Vagina (tissue), 2 donors: ENCODE measurements around the gene FAM83C. TPM values are rescaled to one million over a fixed set of nuclear protein-coding genes. Genes with fewer than 3 reads are reported as not detected.

Experiments
- DNase-seq, 2 donors: peaks; one replicate each; pipeline ENCODE4 v3.0.0-alpha.2; 2017; ENCODE audit errors: extremely low spot score in 2 of 2
- H3K27ac ChIP-seq: fragments of 200-600 bp; sonication (generic); one replicate; pipeline ENCODE4 v1.5.1; 2019
- H3K27me3 ChIP-seq: fragments of 200-600 bp; sonication (generic); one replicate; pipeline ENCODE4 v1.5.1; 2019
- H3K36me3 ChIP-seq, 2 donors: fragments of 200-600 bp; sonication (generic); one replicate each; pipeline ENCODE4 v1.5.1; 2017 to 2019
- H3K4me1 ChIP-seq: fragments of 200-600 bp; sonication (generic); one replicate; pipeline ENCODE4 v1.5.1; 2019
- H3K4me3 ChIP-seq, 2 donors: fragments of 200-600 bp; sonication (generic); 1 replicate in 1 of 2; 2 replicates in 1 of 2; pipeline ENCODE4 v1.5.1; 2016 to 2019
- H3K9me3 ChIP-seq: fragments of 200-600 bp; sonication (generic); one replicate; pipeline ENCODE4 v1.5.1; 2019
- POLR2A ChIP-seq, 2 donors: fragments of 450-650 bp; IDR thresholded peaks; one replicate each; pipeline ENCODE4 v1.6.1; 2017; ENCODE audit warnings: antibody characterized with exemption in 2 of 2, mild to moderate bottlenecking in 2 of 2, moderate library complexity in 2 of 2
- POLR2AphosphoS5 ChIP-seq, 2 donors: sonication (generic); formaldehyde crosslinking; IDR thresholded peaks; one replicate each; pipeline ENCODE4 v1.9.0; 2017; ENCODE audit warnings: antibody characterized with exemption in 2 of 2, mild to moderate bottlenecking in 2 of 2, low read depth in 1 of 2; ENCODE audit not compliant: insufficient read depth in 1 of 2
- intact Hi-C: fragments of 100-400 bp; cut with DNase I; formaldehyde crosslinking; loops from one replicate; pipeline ENCODE4 v1.15.1; 2023
- total RNA-seq: library from RNA; depleted of rRNA; stranded (reverse); fragments of >200 nt; gene quantifications from one replicate; pipeline ENCODE4 v1.2.3, GENCODE V29; 2016
- TF ChIP-seq, protein P1 (sequence below), 3 experiments: fragments of 450-650 bp in 2 of 3; fragments of 200-600 bp in 1 of 3; sonication (generic) in 1 of 3; IDR thresholded peaks; one replicate each; pipeline ENCODE4 v1.5.1; 2017 to 2019; ENCODE audit warnings: antibody characterized with exemption in 3 of 3, mild to moderate bottlenecking in 2 of 3, moderate library complexity in 2 of 3

The FAM83C gene
- total RNA-seq, 1 donor from 2014 or later, result 16.9 TPM

DNA sequence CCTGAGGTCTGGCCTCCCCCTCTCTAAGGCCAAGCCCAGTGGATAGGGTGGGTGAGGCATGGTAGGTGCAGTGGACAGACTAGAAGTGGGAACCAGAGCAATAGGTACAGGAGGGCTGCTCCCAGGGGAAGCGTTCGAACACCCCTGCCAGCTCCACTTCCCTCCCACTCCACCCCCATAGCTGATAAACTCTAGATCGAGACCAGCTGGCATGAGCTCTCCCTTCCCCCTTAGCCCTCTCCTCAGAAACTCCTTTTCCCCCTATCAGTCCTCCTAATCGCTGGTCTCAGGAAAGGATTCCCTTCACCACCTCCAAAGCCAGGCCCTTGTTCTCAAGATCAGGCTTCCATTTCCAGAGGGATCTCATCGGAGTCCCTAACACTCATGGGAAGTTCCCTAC lies 6.0 kb upstream of the FAM83C start:
- no peaks in the 10 kb centered on the region for H3K9me3 ChIP-seq
- no peak overlapping the region for H3K4me3 ChIP-seq

DNA sequence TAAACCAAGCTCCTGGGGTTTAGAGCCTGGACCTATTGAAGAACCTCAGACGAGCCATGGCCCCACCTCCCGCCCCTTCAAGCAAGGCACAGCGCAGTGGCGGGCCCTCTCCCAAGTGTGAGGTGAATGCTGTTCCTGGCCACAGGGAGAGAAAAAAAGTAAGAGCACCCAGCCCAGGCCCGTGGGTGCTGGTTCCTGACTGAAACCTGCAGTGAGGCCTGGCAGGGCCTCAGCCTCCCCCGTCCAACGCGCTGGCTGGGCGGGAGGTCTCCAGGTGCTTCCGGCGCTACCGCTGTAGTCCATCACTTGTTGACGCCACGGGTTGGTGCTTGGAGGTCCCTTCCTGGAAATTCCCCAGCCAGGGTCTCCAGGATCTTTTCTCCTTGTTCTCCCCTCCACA lies 5.5 kb upstream of the FAM83C start:
- H3K4me3 ChIP-seq, result no peak overlapping the region
- H3K36me3 ChIP-seq, result no peaks in the 10 kb centered on the region
- H3K9me3 ChIP-seq, result no peaks in the 10 kb centered on the region
- intact Hi-C loops, result no loop called here
- no peak for DNase-seq
- no peak overlapping the region for H3K27ac ChIP-seq
- no peak for TF ChIP-seq POLR2AphosphoS5 (IDR thresholded peaks at IDR 0.05; ENCODE audit: insufficient read depth in 1 of 2, low read depth in 1 of 2)
- TF ChIP-seq POLR2A (IDR thresholded peaks at IDR 0.05), result no peak
- TF ChIP-seq, protein P1, sequence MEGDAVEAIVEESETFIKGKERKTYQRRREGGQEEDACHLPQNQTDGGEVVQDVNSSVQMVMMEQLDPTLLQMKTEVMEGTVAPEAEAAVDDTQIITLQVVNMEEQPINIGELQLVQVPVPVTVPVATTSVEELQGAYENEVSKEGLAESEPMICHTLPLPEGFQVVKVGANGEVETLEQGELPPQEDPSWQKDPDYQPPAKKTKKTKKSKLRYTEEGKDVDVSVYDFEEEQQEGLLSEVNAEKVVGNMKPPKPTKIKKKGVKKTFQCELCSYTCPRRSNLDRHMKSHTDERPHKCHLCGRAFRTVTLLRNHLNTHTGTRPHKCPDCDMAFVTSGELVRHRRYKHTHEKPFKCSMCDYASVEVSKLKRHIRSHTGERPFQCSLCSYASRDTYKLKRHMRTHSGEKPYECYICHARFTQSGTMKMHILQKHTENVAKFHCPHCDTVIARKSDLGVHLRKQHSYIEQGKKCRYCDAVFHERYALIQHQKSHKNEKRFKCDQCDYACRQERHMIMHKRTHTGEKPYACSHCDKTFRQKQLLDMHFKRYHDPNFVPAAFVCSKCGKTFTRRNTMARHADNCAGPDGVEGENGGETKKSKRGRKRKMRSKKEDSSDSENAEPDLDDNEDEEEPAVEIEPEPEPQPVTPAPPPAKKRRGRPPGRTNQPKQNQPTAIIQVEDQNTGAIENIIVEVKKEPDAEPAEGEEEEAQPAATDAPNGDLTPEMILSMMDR (IDR thresholded peaks at IDR 0.05), result no peak
- peaks cover 3% of the 10 kb centered on the region for H3K4me1 ChIP-seq
- H3K27me3 ChIP-seq, result no peaks in the 10 kb centered on the region

More for the DNA sequence above, 6.0 kb upstream of the FAM83C start:
- no peaks in the 10 kb centered on the region for H3K27me3 ChIP-seq
- H3K4me1 ChIP-seq, result no peaks in the 10 kb centered on the region
- TF ChIP-seq, protein P1 (IDR thresholded peaks at IDR 0.05), result no peak
- TF ChIP-seq POLR2AphosphoS5 (IDR thresholded peaks at IDR 0.05; ENCODE audit: insufficient read depth in 1 of 2, low read depth in 1 of 2) (no peak), POLR2A (IDR thresholded peaks at IDR 0.05) (no peak)
- H3K36me3 ChIP-seq, result no peaks in the 10 kb centered on the region
- DNase-seq, result no peak
- no peak overlapping the region for H3K27ac ChIP-seq
- intact Hi-C loops, result no loop called here

DNA sequence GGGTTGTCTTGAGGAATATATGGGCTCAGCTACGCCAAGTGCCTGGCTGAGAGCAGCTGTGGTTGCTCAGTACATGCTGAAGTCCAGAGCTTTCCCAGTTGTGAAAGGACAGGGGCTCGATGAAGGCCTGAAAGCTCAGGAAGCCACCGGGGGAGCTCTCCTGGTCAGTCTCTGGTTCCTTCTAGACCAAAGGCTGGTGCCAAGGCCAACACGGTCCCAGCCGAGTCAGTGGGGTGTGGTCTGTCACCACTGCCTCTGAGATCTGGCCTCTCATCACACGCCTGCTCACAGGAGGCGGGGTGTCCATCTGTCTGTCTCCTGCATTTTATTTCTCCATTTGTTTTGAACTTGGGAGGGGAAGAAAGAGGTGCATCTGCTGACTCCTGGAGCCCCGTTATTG lies 4.9 kb upstream of the FAM83C start:
- H3K27me3 ChIP-seq, result no peaks in the 10 kb centered on the region
- no peaks in the 10 kb centered on the region for H3K36me3 ChIP-seq
- intact Hi-C loops, result no loop called here
- H3K4me1 ChIP-seq, result peaks cover 6% of the 10 kb centered on the region
- TF ChIP-seq POLR2A (IDR thresholded peaks at IDR 0.05), result no peak
- TF ChIP-seq, protein P1 (IDR thresholded peaks at IDR 0.05), result no peak
- no peak for TF ChIP-seq POLR2AphosphoS5 (IDR thresholded peaks at IDR 0.05; ENCODE audit: insufficient read depth in 1 of 2, low read depth in 1 of 2)
- no peak overlapping the region for H3K27ac ChIP-seq
- no peak for DNase-seq
- no peaks in the 10 kb centered on the region for H3K9me3 ChIP-seq
- no peak overlapping the region for H3K4me3 ChIP-seq

DNA sequence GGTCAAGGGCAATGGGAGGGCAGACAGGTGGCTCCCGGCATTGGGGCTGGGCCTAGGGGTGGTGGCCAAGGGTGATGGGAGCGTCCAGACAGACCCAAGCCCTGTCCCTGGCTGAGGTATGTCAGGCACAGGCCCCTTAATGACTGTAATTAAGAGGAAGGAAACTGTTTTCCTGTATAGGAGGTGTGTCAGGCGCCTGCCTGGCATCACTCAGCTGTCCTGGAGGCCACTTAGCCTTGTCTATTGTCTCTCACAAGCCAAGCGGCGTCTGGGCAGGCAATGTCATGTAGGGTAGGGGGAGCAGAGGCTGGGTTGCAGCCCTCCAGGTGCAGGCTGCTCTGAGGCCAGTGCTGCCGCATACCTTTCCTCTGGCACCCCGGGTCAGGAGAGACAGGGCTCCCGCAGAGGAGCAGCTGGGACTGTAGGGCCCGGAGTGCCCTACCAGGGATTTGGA lies 3.9 kb upstream of the FAM83C start:
- H3K27me3 ChIP-seq, result no peaks in the 10 kb centered on the region
- H3K9me3 ChIP-seq, result no peaks in the 10 kb centered on the region
- H3K4me3 ChIP-seq, result no peak overlapping the region
- H3K4me1 ChIP-seq, result peaks cover 6% of the 10 kb centered on the region
- intact Hi-C loops, result no loop called here
- TF ChIP-seq POLR2AphosphoS5 (IDR thresholded peaks at IDR 0.05; ENCODE audit: insufficient read depth in 1 of 2, low read depth in 1 of 2) (no peak), POLR2A (IDR thresholded peaks at IDR 0.05) (no peak)
- TF ChIP-seq, protein P1 (IDR thresholded peaks at IDR 0.05), result no peak
- H3K36me3 ChIP-seq, result no peaks in the 10 kb centered on the region
- no peak for DNase-seq
- no peak overlapping the region for H3K27ac ChIP-seq

DNA sequence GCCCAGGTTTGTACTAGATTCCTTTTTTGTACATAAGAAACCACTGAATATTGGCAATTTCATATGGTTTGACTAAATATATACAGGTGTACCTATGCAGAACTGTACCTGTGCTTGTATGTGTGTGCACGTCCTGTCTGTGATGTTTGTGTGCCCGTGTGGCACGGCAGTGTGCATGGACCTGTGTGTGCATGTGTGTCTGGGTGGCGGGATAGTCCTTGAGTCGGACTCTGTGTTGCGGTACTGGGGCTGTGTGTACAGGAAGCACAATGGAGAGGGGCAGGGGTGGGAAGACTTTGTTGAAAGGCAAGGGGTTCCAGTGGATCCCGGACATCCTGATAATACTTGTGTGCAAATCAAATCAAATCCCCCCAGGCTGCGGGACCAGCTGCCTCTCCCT lies 3.4 kb upstream of the FAM83C start:
- Histone ChIP-seq H3K27me3 (no peaks in the 10 kb centered on the region), H3K4me1 (peaks cover 6% of the 10 kb centered on the region), H3K9me3 (no peaks in the 10 kb centered on the region), H3K4me3 (no peak overlapping the region), H3K27ac (no peak overlapping the region), H3K36me3 (no peaks in the 10 kb centered on the region)
- no peak for DNase-seq
- no peak for TF ChIP-seq POLR2AphosphoS5 (IDR thresholded peaks at IDR 0.05; ENCODE audit: insufficient read depth in 1 of 2, low read depth in 1 of 2)
- TF ChIP-seq, protein P1 (IDR thresholded peaks at IDR 0.05), result no peak
- intact Hi-C loops, result no loop called here
